ENCODE measurements around the gene PECR. TPM values are rescaled to one million over a fixed set of nuclear protein-coding genes. Genes with fewer than 3 reads are reported as not detected.
A peak's percentile ranks its signal among the peaks of the same experiment; 100 is the strongest.

Gene PECR
- total and polyA plus RNA-seq, 2 of the 4 experiments (the other 2 are of a cell fraction): 11.4 to 17.7 TPM

DNA sequence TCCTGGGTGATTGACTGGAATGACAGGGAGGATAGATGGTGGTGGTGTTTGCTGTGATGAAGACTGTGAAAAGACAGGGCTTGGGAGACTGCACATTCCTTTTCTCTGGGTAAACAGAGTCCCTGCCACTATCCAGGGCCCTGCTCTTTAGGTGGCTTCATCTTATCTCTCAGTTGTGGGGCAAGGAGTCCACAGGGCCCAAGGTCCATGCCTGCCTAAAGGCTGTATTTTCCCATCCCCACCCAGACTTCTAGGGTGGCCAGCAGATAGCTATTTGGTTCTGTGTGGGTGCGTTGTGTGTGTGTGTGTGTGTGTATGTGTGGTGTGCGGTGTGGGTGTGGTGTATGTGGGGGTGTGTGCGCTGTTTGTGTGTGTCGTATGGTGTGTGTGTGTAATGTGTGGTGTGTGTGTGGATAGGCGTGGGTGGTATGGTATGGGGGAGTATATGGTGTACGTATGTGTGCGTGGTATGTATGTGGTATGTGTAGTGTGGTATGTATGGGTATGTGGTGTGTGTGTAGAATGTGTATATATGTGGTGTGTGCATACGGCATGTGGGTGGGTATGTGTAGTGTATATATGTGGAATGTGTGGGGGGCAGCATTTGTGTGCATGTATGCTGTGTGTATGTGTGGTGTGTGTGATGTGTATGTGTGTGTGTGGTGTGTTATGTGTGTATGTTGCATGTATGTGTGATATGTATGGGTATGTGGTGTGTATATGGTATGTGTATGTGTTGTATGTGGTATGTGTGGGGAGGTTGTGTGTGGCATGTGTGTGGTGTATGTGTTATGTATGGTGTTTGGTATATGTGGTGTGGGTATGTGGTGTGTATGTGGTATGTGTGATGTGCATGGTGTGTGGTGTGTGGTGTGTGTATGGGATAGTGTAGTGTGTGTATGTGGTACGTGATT, 17.1 kb upstream of the PECR start:
- Histone ChIP-seq H3K4me2 (ENCODE audit: low read depth, low read length) (no peak overlapping the region), H4K5ac (ENCODE audit: low read depth, low read length) (no peak overlapping the region), H3K27ac (ENCODE audit: insufficient read depth, low read length) (no peak overlapping the region), H2BK5ac (ENCODE audit: low read depth, low read length, poor library complexity, severe bottlenecking) (peak overlapping the region; percentile 86), H2AK9ac (replicated peaks; ENCODE audit: low read depth, low read length, poor library complexity) (peak overlapping the region; percentile 9), H2AK5ac (ENCODE audit: low read depth, low read length) (peak overlapping the region; percentile 47; the same call in 1 of the 2 replicates), H3K79me1 (ENCODE audit: low read depth in 1 of 2, low read length in 2 of 2) (no peaks in the 10 kb centered on the region), H3K4me3 (ENCODE audit: insufficient read depth, low read depth, low read length) (no peak overlapping the region), H3K9ac (ENCODE audit: low read depth, low read length) (no peak overlapping the region), H4K20me1 (ENCODE audit: insufficient read depth, low read length) (no peaks in the 10 kb centered on the region), H3K4ac (ENCODE audit: low read depth, low read length) (no peak overlapping the region), H3K9me3 (ENCODE audit: control insufficient read depth, insufficient read depth, low read length) (no peaks in the 10 kb centered on the region), H3K23ac (ENCODE audit: low read depth, low read length) (no peak overlapping the region), H4K8ac (ENCODE audit: low read depth in 2 of 2, low read length in 2 of 2) (no peak overlapping the region), H3K4me1 (ENCODE audit: control insufficient read depth, insufficient read depth, low read length) (no peaks in the 10 kb centered on the region), H3K36me3 (ENCODE audit: control insufficient read depth, insufficient read depth, low read length) (no peaks in the 10 kb centered on the region), H2BK15ac (ENCODE audit: low read depth, low read length) (no peak overlapping the region), H3K14ac (replicated peaks; ENCODE audit: low read depth, low read length) (no peak overlapping the region), H3K9me1 (ENCODE audit: insufficient read depth, low read length) (peaks cover 12% of the 10 kb centered on the region), H2BK20ac (ENCODE audit: low read depth, low read length) (no peak overlapping the region), H4K91ac (ENCODE audit: insufficient read depth, low read depth, low read length) (no peak overlapping the region), H3K18ac (ENCODE audit: low read depth, low read length) (no peak overlapping the region), H2AFZ (replicated peaks; ENCODE audit: low read length, poor library complexity) (no peak overlapping the region), H3K56ac (ENCODE audit: extremely low read depth, insufficient read depth, low read length) (no peak overlapping the region), H2BK120ac (ENCODE audit: low read depth, low read length) (no peak overlapping the region), H3K27me3 (ENCODE audit: control insufficient read depth, insufficient read depth, low read length) (peaks cover 3% of the 10 kb centered on the region; the same call in 1 of the 2 replicates)
- ChIA-PET CTCF (no interaction called here), POLR2A (ENCODE audit: unreplicated experiment) (no interaction called here)
- no TSS peak for BruUV-seq (replicated peaks)
- WGBS, 2 experiments (ENCODE audit: extremely low coverage in 2 of 2, insufficient read length in 1 of 2): 88 to 100% methylated on average over 3 to 5 of the region's 9 CpGs
- in situ Hi-C loops (cut with MboI; ENCODE audit: low sequenced_read_pairs): no loop called here
- TF ChIP-seq NFE2L2 (IDR thresholded peaks at IDR 0.05; ENCODE audit: low read depth, low read length) (no peak), CHD1 (IDR thresholded peaks at IDR 0.05; ENCODE audit: low read depth, low read length) (no peak), ELK1 (IDR thresholded peaks at IDR 0.05; ENCODE audit: borderline replicate concordance, low read depth, low read length) (no peak)
- TF ChIP-seq, protein P1, sequence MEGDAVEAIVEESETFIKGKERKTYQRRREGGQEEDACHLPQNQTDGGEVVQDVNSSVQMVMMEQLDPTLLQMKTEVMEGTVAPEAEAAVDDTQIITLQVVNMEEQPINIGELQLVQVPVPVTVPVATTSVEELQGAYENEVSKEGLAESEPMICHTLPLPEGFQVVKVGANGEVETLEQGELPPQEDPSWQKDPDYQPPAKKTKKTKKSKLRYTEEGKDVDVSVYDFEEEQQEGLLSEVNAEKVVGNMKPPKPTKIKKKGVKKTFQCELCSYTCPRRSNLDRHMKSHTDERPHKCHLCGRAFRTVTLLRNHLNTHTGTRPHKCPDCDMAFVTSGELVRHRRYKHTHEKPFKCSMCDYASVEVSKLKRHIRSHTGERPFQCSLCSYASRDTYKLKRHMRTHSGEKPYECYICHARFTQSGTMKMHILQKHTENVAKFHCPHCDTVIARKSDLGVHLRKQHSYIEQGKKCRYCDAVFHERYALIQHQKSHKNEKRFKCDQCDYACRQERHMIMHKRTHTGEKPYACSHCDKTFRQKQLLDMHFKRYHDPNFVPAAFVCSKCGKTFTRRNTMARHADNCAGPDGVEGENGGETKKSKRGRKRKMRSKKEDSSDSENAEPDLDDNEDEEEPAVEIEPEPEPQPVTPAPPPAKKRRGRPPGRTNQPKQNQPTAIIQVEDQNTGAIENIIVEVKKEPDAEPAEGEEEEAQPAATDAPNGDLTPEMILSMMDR (conservative IDR thresholded peaks at IDR 0.05; ENCODE audit: low read depth, low read length): no peak
- intact Hi-C loops (cut with micrococcal nuclease): no loop called here
- dilution Hi-C loops (cut with HindIII; ENCODE audit: low sequenced_read_pairs, unreplicated experiment): no loop called here
- ATAC-seq (ENCODE audit: low read depth) (no peak), DNase-seq (no peak)

Measured in IMR-90 (cell line).